ENCODE data around the gene CNTN2. TPM values are rescaled to one million over a fixed set of nuclear protein-coding genes. Genes with fewer than 3 reads are reported as not detected.

The CNTN2 gene
- total and polyA plus RNA-seq, 2 of the 4 experiments (the other 2 are of a cell fraction), result not detected

- no peak overlapping the region for H2BK15ac ChIP-seq (ENCODE audit: low read depth, low read length)
- no peak overlapping the region for H2BK120ac ChIP-seq (ENCODE audit: low read depth, low read length)
- no peak overlapping the region for H2AK9ac ChIP-seq (replicated peaks; ENCODE audit: low read depth, low read length, poor library complexity)
- no peak overlapping the region for H2AFZ ChIP-seq (replicated peaks; ENCODE audit: low read length, poor library complexity)
- no peak overlapping the region for H3K23ac ChIP-seq (ENCODE audit: low read depth, low read length)
- ATAC-seq (ENCODE audit: low read depth), result no peak
- H3K18ac ChIP-seq (ENCODE audit: low read depth, low read length), result no peak overlapping the region
- H2BK20ac ChIP-seq (ENCODE audit: low read depth, low read length), result no peak overlapping the region
- no peak overlapping the region for H3K9ac ChIP-seq (ENCODE audit: low read depth, low read length)
- no peak overlapping the region for H3K4me3 ChIP-seq (ENCODE audit: insufficient read depth, low read depth, low read length)
- H2AK5ac ChIP-seq (ENCODE audit: low read depth, low read length), result no peak overlapping the region
- ChIA-PET CTCF (no interaction called here), POLR2A (ENCODE audit: unreplicated experiment) (no interaction called here)
- H3K4me2 ChIP-seq (ENCODE audit: low read depth, low read length), result no peak overlapping the region
- H3K4ac ChIP-seq (ENCODE audit: low read depth, low read length), result no peak overlapping the region
- H2BK5ac ChIP-seq (ENCODE audit: low read depth, low read length, poor library complexity, severe bottlenecking), result no peak overlapping the region
- H3K27me3 ChIP-seq (ENCODE audit: control insufficient read depth, insufficient read depth, low read length), result no peaks in the 10 kb centered on the region
- peaks cover 12 to 14% of the 10 kb centered on the region in 2 experiments; a peak in 3 of 4 replicates for H3K79me1 ChIP-seq (ENCODE audit: low read depth in 1 of 2, low read length in 2 of 2)
- no peak for TF ChIP-seq USF2 (IDR thresholded peaks at IDR 0.05; ENCODE audit: low read depth, low read length)
- TF ChIP-seq POLR2A (IDR thresholded peaks at IDR 0.05; ENCODE audit: low read depth, low read length), result no peak
- TF ChIP-seq MXI1 (IDR thresholded peaks at IDR 0.05; ENCODE audit: borderline replicate concordance, low read depth, low read length), result no peak
- no peak for TF ChIP-seq CTCF (conservative IDR thresholded peaks at IDR 0.05; ENCODE audit: low read depth, low read length)
- no peak for TF ChIP-seq RCOR1 (IDR thresholded peaks at IDR 0.05; ENCODE audit: insufficient replicate concordance, low read length)
- no peak for TF ChIP-seq BHLHE40 (IDR thresholded peaks at IDR 0.05; ENCODE audit: low read depth, low read length)
- no peak for TF ChIP-seq FOS (IDR thresholded peaks at IDR 0.05; ENCODE audit: low read depth, low read length)
- TF ChIP-seq RAD21 (IDR thresholded peaks at IDR 0.05; ENCODE audit: low read length), result no peak
- no peak for TF ChIP-seq NFE2L2 (IDR thresholded peaks at IDR 0.05; ENCODE audit: low read depth, low read length)
- TF ChIP-seq RFX5 (IDR thresholded peaks at IDR 0.05; ENCODE audit: low read depth, low read length), result no peak
- TF ChIP-seq CEBPB (IDR thresholded peaks at IDR 0.05; ENCODE audit: low read depth, low read length), result no peak
- no peak for TF ChIP-seq CHD1 (IDR thresholded peaks at IDR 0.05; ENCODE audit: low read depth, low read length)
- TF ChIP-seq ELK1 (IDR thresholded peaks at IDR 0.05; ENCODE audit: borderline replicate concordance, low read depth, low read length), result no peak
- TF ChIP-seq SMC3 (IDR thresholded peaks at IDR 0.05; ENCODE audit: low read depth, low read length), result no peak
- no peak for TF ChIP-seq MAFK (IDR thresholded peaks at IDR 0.05; ENCODE audit: low read depth, low read length)
- TF ChIP-seq MAZ (IDR thresholded peaks at IDR 0.05; ENCODE audit: borderline replicate concordance, low read depth, low read length), result no peak
- DNase-seq, result no peak
- no CpG with 5 or more reads among the region's 4 CpGs for whole genome bisulfite sequencing, 2 experiments (ENCODE audit: extremely low coverage in 2 of 2, insufficient read length in 1 of 2)
- in situ Hi-C loops (cut with MboI; ENCODE audit: low sequenced_read_pairs), result no loop called here
- no TSS peak for BruUV-seq (replicated peaks)
- intact Hi-C loops (cut with micrococcal nuclease), result no loop called here
- H4K91ac ChIP-seq (ENCODE audit: insufficient read depth, low read depth, low read length), result no peak overlapping the region
- no peak overlapping the region for H3K14ac ChIP-seq (replicated peaks; ENCODE audit: low read depth, low read length)
- peaks cover 26% of the 10 kb centered on the region for H3K36me3 ChIP-seq (ENCODE audit: control insufficient read depth, insufficient read depth, low read length)
- dilution Hi-C loops (cut with HindIII; ENCODE audit: low sequenced_read_pairs, unreplicated experiment), result no loop called here
- no peaks in the 10 kb centered on the region for H3K4me1 ChIP-seq (ENCODE audit: control insufficient read depth, insufficient read depth, low read length)
- no peak overlapping the region for H4K8ac ChIP-seq (ENCODE audit: low read depth in 2 of 2, low read length in 2 of 2)
- peaks cover 5% of the 10 kb centered on the region for H3K9me1 ChIP-seq (ENCODE audit: insufficient read depth, low read length)
- no peaks in the 10 kb centered on the region for H3K9me3 ChIP-seq (ENCODE audit: control insufficient read depth, insufficient read depth, low read length)
- no peak overlapping the region for H3K27ac ChIP-seq (ENCODE audit: insufficient read depth, low read length)
- no peaks in the 10 kb centered on the region for H4K20me1 ChIP-seq (ENCODE audit: insufficient read depth, low read length)
- no peak overlapping the region for H3K56ac ChIP-seq (ENCODE audit: extremely low read depth, insufficient read depth, low read length)
- no peak overlapping the region for H4K5ac ChIP-seq (ENCODE audit: low read depth, low read length)
Observed at GRCh38 chr1:205107327-205107726, 64.3 kb downstream of the CNTN2 start.
